Osteoblast (primary cell): Measurements from ENCODE around the gene PACC1. TPM values are rescaled to one million over a fixed set of nuclear protein-coding genes. Genes with fewer than 3 reads are reported as not detected.
"Not testable (repeated sequence)": the region's sequence is repeated elsewhere in the genome, so short reads cannot be mapped to it uniquely, and the experiment has no call there.

Experiments
- DNase-seq: peaks from one replicate; pipeline ENCODE4 v3.0.0; 2011; ENCODE audit warnings: low spot score, mixed read lengths; ENCODE audit not compliant: insufficient read length; ENCODE audit errors: missing footprints
- H2AFZ ChIP-seq: 2 replicates; pipeline ENCODE4 v1.6.0; 2011; ENCODE audit warnings: mild to moderate bottlenecking, low read length
- H3K27ac ChIP-seq: 2 replicates; pipeline ENCODE4 v1.5.1; 2011; ENCODE audit warnings: mild to moderate bottlenecking, low read depth, low read length, moderate library complexity
- H3K27me3 ChIP-seq: 2 replicates; pipeline ENCODE4 v1.6.0; 2012; ENCODE audit warnings: mild to moderate bottlenecking, control low read depth, inconsistent platforms, low read length, moderate library complexity; ENCODE audit not compliant: insufficient read depth
- H3K36me3 ChIP-seq: 2 replicates; pipeline ENCODE4 v1.5.1; 2011; ENCODE audit warnings: mild to moderate bottlenecking, low read length, control low read depth, moderate library complexity; ENCODE audit not compliant: insufficient read depth
- H3K4me1 ChIP-seq: 2 replicates; pipeline ENCODE4 v1.5.1; 2011; ENCODE audit warnings: mild to moderate bottlenecking, low read length, control low read depth, moderate library complexity; ENCODE audit not compliant: insufficient read depth
- H3K4me2 ChIP-seq: 2 replicates; pipeline ENCODE4 v1.6.0; 2011; ENCODE audit warnings: mild to moderate bottlenecking, low read length; ENCODE audit not compliant: insufficient read depth
- H3K4me3 ChIP-seq: fragments of 200-600 bp; sonication (generic); 3 replicates; pipeline ENCODE4 v1.5.1; 2012; ENCODE audit warnings: mild to moderate bottlenecking, low read length, inconsistent platforms; ENCODE audit not compliant: insufficient read depth
- H3K79me2 ChIP-seq: 2 replicates; pipeline ENCODE4 v1.6.0; 2012; ENCODE audit warnings: mild to moderate bottlenecking, low read length, control low read depth, inconsistent platforms; ENCODE audit not compliant: insufficient read depth
- H3K9me3 ChIP-seq: 2 replicates; pipeline ENCODE4 v1.5.1; 2011; ENCODE audit warnings: low read depth, low read length, control low read depth
- H4K20me1 ChIP-seq: 2 replicates; pipeline ENCODE4 v1.6.0; 2012; ENCODE audit warnings: mild to moderate bottlenecking, low read length, control low read depth; ENCODE audit not compliant: insufficient read depth
- CTCF ChIP-seq: IDR thresholded peaks from 2 replicates; pipeline ENCODE4 v1.5.1; 2011; ENCODE audit warnings: mild to moderate bottlenecking, low read depth, low read length, moderate library complexity; ENCODE audit errors: extremely low read depth
- total RNA-seq: library from RNA; depleted of rRNA; stranded (reverse); fragments of >200 nt; gene quantifications from 2 replicates; pipeline ENCODE4 v1.2.3, GENCODE V29; 2012

Gene PACC1
- total RNA-seq, 1 donor = 6.5 TPM

- no peak for TF ChIP-seq CTCF
- no peaks in the 10 kb centered on the region for H3K4me1 ChIP-seq
- H3K27ac ChIP-seq = no peak overlapping the region
- H3K4me2 ChIP-seq = no peak overlapping the region
- peaks cover 15% of the 10 kb centered on the region for H3K79me2 ChIP-seq
- no peak for DNase-seq
- no peak overlapping the region for H3K4me3 ChIP-seq
- H3K9me3 ChIP-seq = no peaks in the 10 kb centered on the region
- H3K36me3 ChIP-seq = peaks cover 10% of the 10 kb centered on the region
- no peaks in the 10 kb centered on the region for H3K27me3 ChIP-seq
- H2AFZ ChIP-seq = no peak overlapping the region
- peaks cover 2% of the 10 kb centered on the region for H4K20me1 ChIP-seq
These were observed 85.6 kb downstream of the PACC1 start for GRCh38 chr1:212329105-212329504.

DNA sequence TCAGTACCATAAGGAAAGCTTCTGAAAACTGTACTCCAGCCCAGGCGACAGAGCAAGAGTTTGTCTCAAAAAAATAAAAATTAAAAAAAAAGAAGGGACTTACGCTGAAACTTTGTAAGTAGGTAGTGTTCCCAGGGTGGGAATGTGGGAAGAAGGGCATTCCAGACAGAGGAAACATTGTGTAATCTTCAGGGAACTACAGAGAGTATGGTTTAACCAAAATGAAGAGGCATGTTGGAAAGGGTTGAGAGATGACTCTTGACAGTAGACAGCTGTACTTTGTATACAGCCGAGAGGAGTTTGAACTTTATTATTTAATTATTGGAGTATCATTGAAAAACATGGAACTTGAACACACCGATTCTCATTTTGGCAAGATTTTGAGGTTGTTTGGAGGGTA is 86.4 kb downstream of the PACC1 start:
- Histone ChIP-seq H2AFZ (no peak overlapping the region), H3K27ac (no peak overlapping the region)

GRCh38 chr1:212326541-212326940 is 88.1 kb downstream of the PACC1 start:
- no peaks in the 10 kb centered on the region for H3K9me3 ChIP-seq
- H3K36me3 ChIP-seq = no peaks in the 10 kb centered on the region
- DNase-seq = no peak
- H4K20me1 ChIP-seq = peaks cover 4% of the 10 kb centered on the region
- H3K27me3 ChIP-seq = no peaks in the 10 kb centered on the region
- no peak for TF ChIP-seq CTCF
- no peaks in the 10 kb centered on the region for H3K4me1 ChIP-seq
- H3K27ac ChIP-seq = no peak overlapping the region
- H3K4me3 ChIP-seq = no peak overlapping the region
- no peak overlapping the region for H2AFZ ChIP-seq
- H3K4me2 ChIP-seq = no peak overlapping the region
- H3K79me2 ChIP-seq = peaks cover 24% of the 10 kb centered on the region

More for the DNA sequence above, 86.4 kb downstream of the PACC1 start:
- Histone ChIP-seq H3K79me2 (peaks cover 20% of the 10 kb centered on the region), H3K4me2 (no peak overlapping the region), H3K4me1 (no peaks in the 10 kb centered on the region), H4K20me1 (peaks cover 4% of the 10 kb centered on the region), H3K27me3 (no peaks in the 10 kb centered on the region), H3K9me3 (no peaks in the 10 kb centered on the region), H3K4me3 (no peak overlapping the region), H3K36me3 (peaks cover 2% of the 10 kb centered on the region)
- TF ChIP-seq CTCF = no peak
- no peak for DNase-seq

GRCh38 chr1:212323066-212323465 is 91.6 kb downstream of the PACC1 start:
- Histone ChIP-seq H3K27ac (no peak overlapping the region), H3K4me3 (no peak overlapping the region), H3K9me3 (no peaks in the 10 kb centered on the region), H3K79me2 (peaks cover 32% of the 10 kb centered on the region), H3K4me1 (no peaks in the 10 kb centered on the region), H3K4me2 (no peak overlapping the region), H3K27me3 (no peaks in the 10 kb centered on the region), H3K36me3 (no peaks in the 10 kb centered on the region), H4K20me1 (peaks cover 11% of the 10 kb centered on the region), H2AFZ (no peak overlapping the region)
- no peak for TF ChIP-seq CTCF
- DNase-seq = no peak

GRCh38 chr1:212321031-212321430 is 93.7 kb downstream of the PACC1 start:
- H2AFZ ChIP-seq, H3K4me2 ChIP-seq, H3K4me1 ChIP-seq, H3K4me3 ChIP-seq, H3K9me3 ChIP-seq, H3K27me3 ChIP-seq, DNase-seq, H3K27ac ChIP-seq, H3K36me3 ChIP-seq: not testable (repeated sequence)
- peaks cover 44% of the 10 kb centered on the region for H3K79me2 ChIP-seq
- peaks cover 18% of the 10 kb centered on the region for H4K20me1 ChIP-seq
